Activated CD8-positive, alpha-beta memory T cell treated with anti-CD3 and anti-CD28 coated beads for 1 hour (primary cell): Measurements from ENCODE around the gene FUT7.

ENCODE experiments used
- DNase-seq, 2 donors: peaks; one replicate each; pipeline ENCODE4 v3.0.0-alpha.2; 2020; ENCODE audit warnings: low read depth in 1 of 2; ENCODE audit errors: extremely low read depth in 1 of 2

FUT7 gene, protein sequence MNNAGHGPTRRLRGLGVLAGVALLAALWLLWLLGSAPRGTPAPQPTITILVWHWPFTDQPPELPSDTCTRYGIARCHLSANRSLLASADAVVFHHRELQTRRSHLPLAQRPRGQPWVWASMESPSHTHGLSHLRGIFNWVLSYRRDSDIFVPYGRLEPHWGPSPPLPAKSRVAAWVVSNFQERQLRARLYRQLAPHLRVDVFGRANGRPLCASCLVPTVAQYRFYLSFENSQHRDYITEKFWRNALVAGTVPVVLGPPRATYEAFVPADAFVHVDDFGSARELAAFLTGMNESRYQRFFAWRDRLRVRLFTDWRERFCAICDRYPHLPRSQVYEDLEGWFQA

GRCh38 chr9:137031904-137032640 lies at the start of gene FUT7:
FUT7 (minus strand) TSS chr9:137032088; CDS start chr9:137031991, 97 bp downstream.
- no peak for DNase-seq

GRCh38 chr9:137080260-137081122 lies 48.6 kb upstream of the FUT7 start:
- DNase-seq: no peak

- no peak for DNase-seq
Observed at GRCh38 chr9:137079401-137079787, 47.5 kb upstream of the FUT7 start.

- no peak for DNase-seq
Observed at GRCh38 chr9:137078701-137079400, 47.0 kb upstream of the FUT7 start.

- DNase-seq: peak in 1 of 2 donors; percentile 18
Observed at GRCh38 chr9:137077758-137078693, 46.1 kb upstream of the FUT7 start.

DNA sequence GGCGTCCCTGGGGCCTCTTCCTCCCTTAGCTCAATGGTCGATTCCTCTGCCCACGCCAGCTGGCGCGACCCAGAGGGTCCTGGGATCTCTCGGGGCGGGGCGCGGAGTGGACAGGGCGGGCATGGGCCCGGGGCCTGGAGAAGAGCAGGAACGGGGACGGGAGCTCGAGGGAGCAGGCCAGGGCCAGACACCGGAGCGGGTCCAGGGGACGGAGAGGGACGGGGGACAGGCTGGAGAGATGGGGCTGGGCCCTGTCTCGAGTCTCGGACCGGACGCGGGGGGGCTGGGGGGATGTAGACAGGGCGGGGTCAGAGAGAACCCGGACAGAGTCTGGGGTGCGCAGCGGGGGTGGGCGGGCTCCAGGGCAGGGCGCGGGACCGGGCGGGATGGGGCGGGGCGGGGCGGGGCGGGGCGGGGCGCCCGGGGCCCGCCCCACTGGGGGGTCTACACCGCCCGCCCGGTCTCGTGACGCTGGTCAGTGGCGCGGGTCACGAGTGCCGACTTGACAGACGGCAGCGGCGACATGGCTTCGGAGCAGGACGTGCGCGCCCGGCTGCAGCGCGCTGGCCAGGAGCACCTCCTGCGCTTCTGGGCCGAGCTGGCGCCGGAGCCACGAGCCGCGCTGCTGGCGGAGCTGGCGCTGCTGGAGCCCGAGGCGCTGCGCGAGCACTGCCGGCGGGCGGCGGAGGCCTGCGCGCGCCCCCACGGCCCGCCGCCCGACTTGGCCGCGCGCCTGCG lies 45.3 kb upstream of the FUT7 start, which contains the start of gene UAP1L1:
TSS of gene UAP1L1 (plus strand) at position 508 of the 738 bp plus-strand sequence. CDS start at position 524, 16 bp downstream.
- peak in 1 of 2 donors; percentile 29 for DNase-seq

DNA sequence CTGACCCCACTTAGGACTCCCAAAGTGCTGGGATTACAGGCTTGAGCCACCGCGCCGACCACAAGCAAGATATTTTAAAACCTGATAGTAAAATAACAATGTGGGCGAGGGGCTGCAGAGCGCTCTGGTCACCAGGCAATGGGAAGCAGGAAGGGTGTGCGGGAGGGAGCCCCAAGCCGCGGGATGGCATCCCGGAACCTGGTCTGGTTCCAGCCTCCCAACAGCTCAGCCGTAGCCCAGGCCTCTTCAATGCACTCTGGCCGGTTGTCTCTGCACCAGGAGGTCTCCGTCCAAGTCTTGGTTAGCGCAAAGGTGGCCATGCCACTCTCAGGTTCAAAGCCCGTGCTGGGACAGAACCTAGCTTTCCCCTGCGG lies 44.7 kb upstream of the FUT7 start:
- no peak for DNase-seq

GRCh38 chr9:137075275-137075775 lies 43.4 kb upstream of the FUT7 start:
- DNase-seq: no peak

DNA sequence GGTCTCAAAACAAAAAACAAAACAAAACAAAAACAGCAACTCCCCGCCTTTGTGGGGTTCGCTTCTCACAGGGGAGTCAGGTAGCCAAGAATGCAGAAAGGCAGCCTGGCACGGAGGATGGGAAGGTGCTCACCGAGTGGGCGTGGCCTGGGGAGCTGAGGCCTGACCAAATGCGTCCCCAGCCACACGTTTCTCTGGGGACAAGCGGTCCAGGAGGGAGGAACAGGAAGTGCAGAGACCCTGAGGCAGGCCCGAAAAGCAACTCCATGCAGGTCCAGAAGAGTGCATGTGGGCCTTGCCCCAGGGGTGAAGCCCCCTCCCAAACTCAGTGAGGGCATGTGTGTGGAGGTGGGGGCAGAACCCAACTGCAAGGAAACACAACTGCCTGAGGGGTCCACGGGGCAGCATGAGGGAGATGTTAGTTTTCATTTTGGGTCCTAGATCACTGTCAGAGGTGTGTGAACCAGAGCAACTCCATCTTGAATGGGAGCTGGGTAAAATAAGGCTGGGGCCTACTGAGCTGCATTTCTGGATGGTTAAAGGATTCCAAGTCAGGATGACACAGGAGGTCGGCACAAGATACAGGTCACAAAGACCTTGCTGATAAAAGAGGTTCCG lies 42.9 kb upstream of the FUT7 start:
- DNase-seq: no peak

GRCh38 chr9:137073992-137074399 lies 42.1 kb upstream of the FUT7 start:
- DNase-seq: no peak

DNA sequence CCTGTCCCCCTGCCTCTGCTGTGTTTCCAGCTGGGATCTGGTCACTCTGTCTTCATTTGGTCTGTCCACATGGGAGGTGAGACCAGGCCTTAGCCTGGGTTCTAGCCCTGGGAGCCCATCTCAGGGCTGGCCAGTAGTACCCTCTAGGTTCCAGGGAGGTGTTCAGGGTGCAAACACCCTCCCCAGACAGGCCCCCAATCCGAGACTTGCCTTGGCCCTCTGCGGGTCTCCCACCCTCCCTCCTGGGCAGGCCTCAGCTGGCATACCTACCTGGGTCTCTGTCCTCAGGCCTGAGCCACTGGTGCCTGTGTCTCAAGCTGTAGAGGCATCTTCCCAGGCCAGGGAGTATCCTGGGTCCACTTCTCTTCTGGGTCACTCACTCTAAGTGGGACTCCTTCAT lies 39.4 kb upstream of the FUT7 start:
- DNase-seq: no peak

DNA sequence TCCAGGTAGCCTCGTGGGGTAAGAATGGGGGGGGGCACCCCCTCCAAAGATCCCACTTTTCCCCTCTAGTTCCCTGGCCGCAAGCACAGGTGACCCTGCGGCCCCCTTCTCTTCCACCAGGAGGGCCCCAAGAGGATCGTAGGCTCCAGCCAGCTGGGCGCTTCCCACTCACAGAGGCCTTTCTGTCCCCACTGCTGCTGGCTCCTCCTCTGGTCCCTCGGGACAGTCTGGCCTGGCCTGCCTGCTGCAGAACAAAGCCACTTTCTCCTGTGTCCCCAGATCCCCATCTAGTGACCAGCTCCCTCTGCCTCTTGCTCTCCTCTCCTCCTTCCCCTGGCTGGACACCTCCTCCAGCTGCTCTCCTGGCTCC lies 39.0 kb upstream of the FUT7 start:
- no peak for DNase-seq

DNA sequence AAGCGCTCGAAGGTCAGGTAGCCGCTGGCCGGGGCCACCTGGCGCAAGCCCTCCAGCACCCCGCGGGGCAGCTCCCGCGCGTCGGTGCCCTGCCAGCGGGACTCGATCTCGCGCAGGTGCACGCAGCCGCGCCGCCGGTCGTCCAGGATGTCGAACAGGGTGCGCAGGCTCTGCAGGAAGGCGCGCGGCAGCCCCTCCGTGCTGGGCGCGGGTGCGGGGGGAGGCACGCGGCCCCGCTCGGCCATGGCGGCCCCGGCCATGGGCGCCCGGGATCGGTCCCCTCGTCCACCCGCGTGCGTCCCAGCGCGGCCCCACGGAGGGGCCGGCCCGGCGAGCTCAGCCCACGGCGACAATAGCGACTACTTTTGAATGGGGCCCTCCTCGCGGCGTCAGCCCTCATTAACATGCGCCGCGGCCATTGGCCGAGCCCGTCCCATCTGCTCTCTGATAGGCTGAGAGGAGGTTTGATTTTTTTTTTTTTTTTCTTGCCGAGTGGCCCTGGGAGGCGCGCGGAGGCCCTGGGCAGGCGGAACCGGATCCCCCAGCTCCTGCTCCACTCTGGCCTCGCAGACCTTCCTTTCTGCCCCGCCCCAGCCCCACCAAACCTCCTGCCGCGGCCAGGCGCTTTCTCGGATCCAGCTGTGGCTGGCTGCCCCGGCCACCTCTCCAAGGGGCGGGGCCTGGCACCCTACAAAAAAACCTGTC lies 38.5 kb upstream of the FUT7 start, which contains the start of gene SAPCD2:
TSS of gene SAPCD2 (minus strand) at position 357 of the 705 bp plus-strand sequence. CDS start at position 260, 97 bp downstream.
- peak; percentile 55 to 69 for DNase-seq

- DNase-seq: no peak
Observed at GRCh38 chr9:137069508-137070091, 37.7 kb upstream of the FUT7 start.

DNA sequence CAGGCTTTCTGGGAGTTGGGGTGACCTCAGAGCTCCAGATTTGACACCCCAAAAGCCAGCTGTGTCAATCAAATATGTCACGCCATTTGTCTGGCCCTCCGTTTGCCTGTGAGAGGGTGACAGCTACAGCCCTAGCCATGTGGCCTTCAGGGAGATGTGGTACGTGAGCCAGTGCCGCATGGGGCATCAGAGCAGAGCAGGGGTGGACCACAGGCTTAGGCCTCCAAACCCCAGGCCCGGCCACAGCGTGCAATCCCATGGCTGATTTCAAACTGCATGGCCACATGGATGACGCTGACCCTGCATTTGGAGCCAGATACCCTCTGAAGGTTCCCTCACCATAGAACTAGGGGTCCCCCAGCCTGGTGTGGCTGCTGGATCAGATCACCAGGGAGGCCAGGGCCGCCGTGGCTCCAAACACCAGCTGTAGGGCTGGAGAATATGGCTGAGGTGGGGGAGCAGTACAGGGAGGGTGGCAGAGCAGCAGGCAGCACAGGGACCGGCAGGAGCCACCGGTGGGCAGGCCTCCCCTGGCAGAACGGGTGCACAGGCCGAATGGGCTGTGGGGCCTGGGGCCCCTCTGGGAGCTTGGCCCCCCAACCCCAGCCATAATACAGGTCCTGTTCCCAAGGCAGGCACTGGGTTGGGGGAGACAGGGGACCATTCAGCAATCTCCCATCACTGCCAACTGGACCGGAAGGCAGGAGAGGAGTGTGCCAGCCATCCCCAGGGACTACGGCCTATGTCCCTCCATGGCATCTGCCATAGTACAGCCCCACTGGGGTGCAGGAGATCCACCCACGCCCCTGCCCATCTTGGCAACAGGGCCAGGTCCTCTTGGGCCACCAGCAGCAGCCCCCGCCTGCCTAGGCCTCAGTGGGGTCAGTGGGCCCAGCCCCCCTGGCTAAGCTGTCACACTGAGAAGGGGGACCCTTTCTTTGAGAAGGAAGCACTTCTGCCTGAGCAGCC lies 36.9 kb upstream of the FUT7 start:
- DNase-seq: no peak
